HG02885 (cell line): ENCODE results near the gene CDC26.
A peak's percentile ranks its signal among the peaks of the same experiment; 100 is the strongest.
"Not testable (repeated sequence)": the region's sequence is repeated elsewhere in the genome, so short reads cannot be mapped to it uniquely, and the experiment has no call there.

Experiments used
- ATAC-seq: cut with Tn5 transposase; IDR thresholded peaks from one replicate; pipeline ENCODE4 v1.9.1; 2021; ENCODE audit warnings: mild to moderate bottlenecking; ENCODE audit not compliant: unreplicated experiment, poor library complexity

CDC26 gene

GRCh38 chr9:113296247-113296646 lies 20.9 kb upstream of the CDC26 start:
- ATAC-seq, result not testable (repeated sequence)

- ATAC-seq, result no peak
Observed at GRCh38 chr9:113293285-113293878, 18.0 kb upstream of the CDC26 start.

GRCh38 chr9:113290052-113290607 lies 14.8 kb upstream of the CDC26 start:
- ATAC-seq, result no peak

- ATAC-seq, result no peak
Observed at GRCh38 chr9:113289091-113289490, 13.7 kb upstream of the CDC26 start.

GRCh38 chr9:113281356-113281755 lies 6.0 kb upstream of the CDC26 start:
- ATAC-seq, result no peak

- ATAC-seq, result no peak
Observed at GRCh38 chr9:113278840-113279239, 3.5 kb upstream of the CDC26 start.

- peak; percentile 22 for ATAC-seq
Observed at GRCh38 chr9:113274474-113275156, 757 bp downstream of the CDC26 start.

GRCh38 chr9:113269871-113270270 lies 5.5 kb downstream of the CDC26 start:
- no peak for ATAC-seq

GRCh38 chr9:113269355-113269754 lies 6.0 kb downstream of the CDC26 start:
- no peak for ATAC-seq

GRCh38 chr9:113267911-113268566 lies 7.3 kb downstream of the CDC26 start:
- ATAC-seq, result no peak

GRCh38 chr9:113266174-113266573 lies 9.2 kb downstream of the CDC26 start:
- ATAC-seq, result no peak

- ATAC-seq, result no peak
Observed at GRCh38 chr9:113261917-113262671, 13.3 kb downstream of the CDC26 start.

- ATAC-seq, result no peak
Observed at GRCh38 chr9:113258282-113258681, 17.1 kb downstream of the CDC26 start.

GRCh38 chr9:113257863-113258262 lies 17.5 kb downstream of the CDC26 start:
- no peak for ATAC-seq

GRCh38 chr9:113255438-113255837 lies 19.9 kb downstream of the CDC26 start:
- ATAC-seq, result no peak

- no peak for ATAC-seq
Observed at GRCh38 chr9:113254991-113255390, 20.4 kb downstream of the CDC26 start.

GRCh38 chr9:113250807-113251206 lies 24.6 kb downstream of the CDC26 start:
- ATAC-seq, result no peak

- ATAC-seq, result not testable (repeated sequence)
Observed at GRCh38 chr9:113249661-113250060, 25.7 kb downstream of the CDC26 start.

GRCh38 chr9:113247640-113248039 lies 27.7 kb downstream of the CDC26 start:
- no peak for ATAC-seq

GRCh38 chr9:113246928-113247327 lies 28.4 kb downstream of the CDC26 start:
- ATAC-seq, result no peak

GRCh38 chr9:113245894-113246293 lies 29.5 kb downstream of the CDC26 start:
- ATAC-seq, result no peak
